ENCODE measurements around the gene NIPSNAP3A.

Gene NIPSNAP3A

DNA sequence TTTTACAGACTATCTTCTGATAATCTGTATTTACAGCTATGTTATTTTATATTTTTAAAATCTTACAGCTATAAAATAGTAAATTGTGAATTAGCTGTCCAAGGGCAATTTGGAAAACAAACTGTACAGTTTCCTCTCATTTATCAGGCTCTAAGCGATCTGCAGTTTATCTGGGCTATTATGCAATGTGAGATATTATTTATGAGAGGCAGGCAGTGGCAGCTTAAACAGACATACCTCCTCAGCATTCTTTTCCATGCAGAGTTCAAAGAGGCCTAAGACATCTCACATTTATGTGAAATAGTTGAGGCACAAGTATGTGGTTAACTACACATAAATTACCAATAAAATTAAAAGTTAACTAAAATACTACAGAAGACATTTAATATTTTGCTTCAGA, 26.6 kb downstream of the NIPSNAP3A start:
- in situ Hi-C loops (cut with MboI; ENCODE audit: low sequenced_read_pairs) = no loop called here

- in situ Hi-C loops (cut with MboI; ENCODE audit: low sequenced_read_pairs) = no loop called here
These were observed 27.5 kb downstream of the NIPSNAP3A start for GRCh38 chr9:104774831-104775573.

- in situ Hi-C loops (cut with MboI; ENCODE audit: low sequenced_read_pairs) = no loop called here
These were observed 28.1 kb downstream of the NIPSNAP3A start for GRCh38 chr9:104775574-104775936.

DNA sequence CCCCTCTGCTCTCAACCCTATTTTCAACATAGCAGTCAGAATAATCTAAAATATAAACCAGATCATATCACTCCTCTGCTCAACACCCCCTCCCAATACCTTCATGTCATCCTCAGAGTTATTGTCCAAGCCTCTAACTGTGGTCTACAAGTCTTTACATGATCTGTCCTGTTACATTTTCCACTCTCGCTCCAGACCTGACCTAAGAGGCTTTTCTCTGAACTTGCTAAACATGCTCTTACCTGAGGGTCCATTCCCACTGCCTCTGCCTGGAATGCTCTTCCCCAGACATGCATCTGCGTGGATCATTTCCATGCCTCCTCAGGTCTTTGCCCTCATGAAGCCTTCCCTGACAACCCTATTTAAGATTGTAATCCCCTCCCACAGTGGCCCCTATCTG, 28.5 kb downstream of the NIPSNAP3A start:
- in situ Hi-C loops (cut with MboI; ENCODE audit: low sequenced_read_pairs) = no loop called here

- in situ Hi-C loops (cut with MboI; ENCODE audit: low sequenced_read_pairs) = no loop called here
These were observed 29.3 kb downstream of the NIPSNAP3A start for GRCh38 chr9:104776797-104777196.

GRCh38 chr9:104778802-104779201, 31.3 kb downstream of the NIPSNAP3A start:
- in situ Hi-C loops (cut with MboI; ENCODE audit: low sequenced_read_pairs) = no loop called here

- in situ Hi-C loops (cut with MboI; ENCODE audit: low sequenced_read_pairs) = no loop called here
These were observed 31.9 kb downstream of the NIPSNAP3A start for GRCh38 chr9:104779334-104779733.

DNA sequence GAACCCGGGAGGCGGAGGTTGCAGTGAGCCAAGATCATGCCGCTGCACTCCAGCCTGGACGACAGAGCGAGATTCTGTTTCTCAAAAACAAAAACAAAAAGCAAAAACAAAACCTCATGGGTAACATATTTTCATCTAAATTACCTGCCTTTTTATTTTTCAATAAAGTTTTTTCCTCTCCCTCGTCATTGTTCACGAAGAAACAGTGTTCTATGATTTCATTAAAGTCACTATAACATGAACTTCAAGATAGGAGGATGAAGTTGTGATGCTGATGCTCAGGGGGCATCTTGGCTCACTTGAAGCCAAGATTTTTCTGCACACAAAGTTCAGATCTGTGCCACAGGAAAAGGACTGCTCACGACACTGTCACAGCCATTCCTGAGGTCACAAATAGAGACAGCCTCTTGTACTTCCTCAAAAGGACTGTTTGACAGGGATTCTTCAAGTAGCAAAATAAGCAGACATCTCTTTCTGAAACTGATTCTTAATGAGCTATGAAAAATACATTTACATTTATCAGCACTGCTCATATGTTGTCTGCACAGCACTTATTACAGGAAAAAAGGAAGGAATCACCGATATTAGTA, 32.6 kb downstream of the NIPSNAP3A start:
- in situ Hi-C loops (cut with MboI; ENCODE audit: low sequenced_read_pairs) = no loop called here

DNA sequence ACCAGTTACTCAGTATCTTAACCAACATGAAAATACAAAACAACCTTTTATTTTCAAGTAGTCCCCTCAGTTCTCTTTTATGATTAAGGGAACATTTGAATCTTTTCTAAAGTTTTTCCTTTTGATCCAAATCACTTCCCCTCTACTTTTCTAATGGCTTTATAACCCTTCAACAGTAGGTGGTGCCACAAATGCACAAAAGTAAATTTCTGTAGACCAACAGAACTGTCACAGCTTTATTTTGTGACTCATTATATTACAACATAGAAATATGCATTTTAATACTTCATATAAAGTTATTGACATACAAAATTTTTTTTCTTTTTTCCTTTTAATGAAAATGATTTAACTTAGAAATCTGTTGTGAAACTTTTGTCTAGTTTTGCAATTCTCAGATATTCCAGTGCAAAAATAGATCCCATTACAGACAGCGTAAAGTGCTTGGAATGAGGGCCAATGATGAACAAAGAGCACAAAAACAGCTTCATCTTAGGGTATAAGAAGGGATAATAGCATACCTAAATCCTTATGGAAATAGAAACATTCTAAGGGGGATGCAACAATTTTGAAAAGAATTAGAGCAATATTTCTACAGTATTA, 33.4 kb downstream of the NIPSNAP3A start:
- in situ Hi-C loops (cut with MboI; ENCODE audit: low sequenced_read_pairs) = no loop called here

DNA sequence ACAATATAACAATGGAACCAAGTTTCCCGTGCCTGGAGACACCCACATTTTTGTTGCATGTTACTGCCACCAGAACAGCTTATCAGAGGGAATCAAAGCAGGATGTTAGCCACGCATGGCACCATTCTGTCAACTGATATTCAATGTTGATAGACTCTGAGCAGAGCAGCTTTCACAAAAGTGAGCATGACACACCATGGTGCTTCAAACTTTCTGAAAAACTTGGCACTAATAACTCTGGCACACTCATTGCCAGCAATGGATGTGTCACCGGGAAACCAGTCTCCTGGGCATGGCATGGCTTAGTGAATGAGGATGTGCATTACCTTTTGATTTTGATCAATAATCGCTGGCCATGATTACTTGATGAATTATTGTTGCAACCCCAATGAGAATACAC, 36.1 kb downstream of the NIPSNAP3A start:
- in situ Hi-C loops (cut with MboI; ENCODE audit: low sequenced_read_pairs) = no loop called here

GRCh38 chr9:104784098-104784497, 36.6 kb downstream of the NIPSNAP3A start:
- in situ Hi-C loops (cut with MboI; ENCODE audit: low sequenced_read_pairs) = no loop called here

DNA sequence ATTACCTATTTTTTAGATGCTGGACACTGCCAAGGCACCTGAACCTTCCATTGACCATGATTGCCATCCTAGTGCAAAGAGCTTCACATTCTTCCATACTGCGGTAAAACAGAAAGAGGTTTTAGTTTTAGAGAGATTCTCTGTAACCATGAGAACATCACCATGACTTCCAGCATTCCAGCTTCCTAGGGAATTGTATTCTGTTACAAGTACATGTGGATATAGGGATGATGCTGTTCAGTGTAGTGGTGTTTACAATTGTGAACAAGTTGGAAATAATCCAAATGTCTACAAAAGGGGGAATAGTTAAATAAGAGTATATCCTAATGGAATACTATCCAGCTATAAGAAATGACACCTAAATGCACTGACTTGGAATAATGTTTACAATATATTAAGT, 38.8 kb downstream of the NIPSNAP3A start:
- in situ Hi-C loops (cut with MboI; ENCODE audit: low sequenced_read_pairs) = no loop called here

- in situ Hi-C loops (cut with MboI; ENCODE audit: low sequenced_read_pairs) = no loop called here
These were observed 40.0 kb downstream of the NIPSNAP3A start for GRCh38 chr9:104787306-104788015.

DNA sequence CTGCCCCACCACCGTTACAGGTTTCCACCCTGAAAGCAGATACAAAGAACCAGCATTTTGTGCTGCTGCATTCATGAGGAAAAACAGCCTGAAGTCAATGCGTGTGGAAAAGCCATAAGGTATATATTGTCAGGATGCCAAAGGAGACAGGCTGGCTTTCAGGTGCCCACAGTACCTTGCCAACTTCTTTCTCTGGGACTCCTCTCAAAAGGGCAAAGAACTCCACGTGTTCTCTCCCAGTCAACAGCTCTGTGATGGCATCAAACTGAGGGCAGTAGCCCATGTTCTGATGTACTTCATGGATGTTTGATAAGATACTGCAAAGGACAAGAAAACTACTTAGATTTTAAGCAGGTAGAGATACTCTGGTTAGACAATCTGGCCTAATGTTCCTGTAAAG, 40.8 kb downstream of the NIPSNAP3A start:
- in situ Hi-C loops (cut with MboI; ENCODE audit: low sequenced_read_pairs) = no loop called here

GRCh38 chr9:104794070-104794469, 46.6 kb downstream of the NIPSNAP3A start:
- in situ Hi-C loops (cut with MboI; ENCODE audit: low sequenced_read_pairs) = no loop called here

DNA sequence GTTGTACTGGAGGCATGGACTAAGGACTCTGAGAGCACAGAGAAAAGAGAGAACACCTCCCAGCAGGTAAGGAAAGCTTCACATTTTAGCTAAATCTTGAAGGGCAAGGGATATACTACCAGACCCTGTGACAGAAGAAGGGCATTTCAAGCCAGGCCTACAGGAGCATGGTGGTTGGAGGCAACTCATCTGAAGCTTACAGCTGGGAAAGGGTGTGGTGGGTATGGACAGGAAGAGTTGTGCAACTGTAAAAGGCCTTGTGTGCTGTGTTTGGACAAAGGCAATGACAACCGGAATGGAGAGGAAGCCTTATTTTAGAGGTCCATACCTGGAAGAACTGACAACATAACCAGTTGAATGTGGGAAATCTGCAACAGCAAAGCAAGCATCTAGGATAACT, 47.6 kb downstream of the NIPSNAP3A start:
- in situ Hi-C loops (cut with MboI; ENCODE audit: low sequenced_read_pairs) = no loop called here

DNA sequence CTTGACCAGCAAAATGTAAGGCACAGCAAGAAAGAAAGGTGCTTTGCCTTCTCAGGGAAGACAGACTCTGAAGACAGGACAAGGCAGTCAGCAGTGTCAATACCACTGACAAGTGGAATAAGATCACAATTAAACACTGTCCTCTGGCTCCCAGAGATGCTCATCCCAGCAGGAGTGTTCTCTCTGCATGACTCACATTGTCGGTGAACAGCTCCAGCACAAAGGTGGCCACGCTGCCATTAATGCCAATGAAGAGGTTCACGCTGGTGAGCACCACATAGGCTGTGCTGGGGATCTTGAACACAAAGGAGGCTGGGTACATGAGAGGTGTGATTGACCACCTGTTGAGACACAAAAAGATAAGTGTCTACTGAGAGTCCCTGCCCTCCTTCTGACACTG, 48.4 kb downstream of the NIPSNAP3A start:
- in situ Hi-C loops (cut with MboI; ENCODE audit: low sequenced_read_pairs) = no loop called here

GRCh38 chr9:104798209-104798995, 50.9 kb downstream of the NIPSNAP3A start:
- in situ Hi-C loops (cut with MboI; ENCODE audit: low sequenced_read_pairs) = no loop called here

GRCh38 chr9:104800068-104800785, 52.7 kb downstream of the NIPSNAP3A start:
- in situ Hi-C loops (cut with MboI; ENCODE audit: low sequenced_read_pairs) = no loop called here

DNA sequence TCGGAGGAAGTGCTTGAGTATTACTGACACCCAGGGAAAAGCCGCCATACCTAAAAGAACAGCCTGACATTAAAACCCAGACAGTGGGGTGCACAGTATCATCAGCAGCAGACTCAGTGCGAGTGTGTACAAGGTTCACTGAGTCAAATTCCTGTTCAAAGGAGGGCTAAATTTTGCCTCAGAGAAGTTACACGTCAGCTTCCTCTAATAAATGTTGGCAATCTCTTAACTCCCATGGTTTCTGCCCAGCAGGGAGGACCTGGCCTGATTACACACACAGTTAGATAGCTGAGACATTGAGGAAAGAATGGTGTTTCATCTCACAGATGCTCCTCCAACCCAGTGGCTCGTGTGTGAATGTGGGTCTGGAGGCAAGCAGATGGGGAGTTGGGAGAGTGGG, 54.6 kb downstream of the NIPSNAP3A start:
- in situ Hi-C loops (cut with MboI; ENCODE audit: low sequenced_read_pairs) = no loop called here
